Large intestine (tissue), 3 donors: ENCODE measurements around the gene FHDC1. TPM values are rescaled to one million over a fixed set of nuclear protein-coding genes. Genes with fewer than 3 reads are reported as not detected.

Experiments
- DNase-seq, 2 donors: peaks; one replicate each; pipeline versions ENCODE4 v3.0.0 to v3.0.0-alpha.2; 2013
- H3K27ac ChIP-seq: one replicate; pipeline ENCODE4 v1.5.1; 2013; ENCODE audit warnings: low read length
- H3K27me3 ChIP-seq: 2 replicates; pipeline ENCODE4 v1.6.1; 2013; ENCODE audit warnings: low read length; ENCODE audit not compliant: control insufficient read depth, insufficient read depth
- H3K36me3 ChIP-seq: 2 replicates; pipeline ENCODE4 v1.6.1; 2013; ENCODE audit warnings: low read length; ENCODE audit not compliant: control insufficient read depth, insufficient read depth
- H3K4me1 ChIP-seq: one replicate; pipeline ENCODE4 v1.6.1; 2013; ENCODE audit warnings: low read length; ENCODE audit not compliant: control insufficient read depth, insufficient read depth
- H3K4me3 ChIP-seq: one replicate; pipeline ENCODE4 v1.5.1; 2013; ENCODE audit warnings: low read length
- H3K9me3 ChIP-seq: one replicate; pipeline ENCODE4 v1.6.1; 2013; ENCODE audit warnings: mild to moderate bottlenecking, low read depth, low read length, moderate library complexity; ENCODE audit not compliant: control insufficient read depth
- WGBS: methylation state at CpG from one replicate; pipeline ENCODE4 v1.1.5; 2013; ENCODE audit warnings: low lambda C conversion rate; ENCODE audit not compliant: insufficient coverage; 5-methylcytosine and 5-hydroxymethylcytosine counted together
- polyA plus RNA-seq: library from polyadenylated mRNA; unstranded; fragments of 120-200 nt; gene quantifications from one replicate; pipeline ENCODE4 v1.2.1, GENCODE V29; 2013

The FHDC1 gene
- polyA plus RNA-seq, 1 donor, result 10.7 TPM

DNA sequence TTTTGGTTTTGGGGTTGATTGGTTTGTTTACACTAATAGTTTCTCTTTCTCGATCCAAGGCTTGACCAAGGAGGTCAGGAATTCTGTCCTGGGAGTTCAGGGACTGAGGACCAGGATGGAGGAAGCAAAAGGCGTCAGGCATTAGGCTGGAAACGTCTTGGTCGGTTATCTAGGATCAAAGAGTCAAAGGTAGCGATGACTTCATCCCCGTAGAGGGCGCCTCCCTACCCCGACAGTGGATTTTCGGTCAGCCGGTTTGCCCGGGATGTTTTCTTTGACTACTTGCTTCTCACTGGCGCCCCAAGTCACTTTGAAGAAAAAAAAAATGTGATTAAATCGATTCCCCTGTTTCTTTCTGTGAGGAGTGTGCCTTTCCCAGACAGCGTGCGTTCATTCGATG lies 980 bp upstream of the FHDC1 start:
- Histone ChIP-seq H3K27me3 (no peaks in the 10 kb centered on the region), H3K27ac (peak overlapping the region; percentile 91), H3K9me3 (no peaks in the 10 kb centered on the region), H3K4me1 (peaks cover 14% of the 10 kb centered on the region), H3K36me3 (no peaks in the 10 kb centered on the region), H3K4me3 (peak overlapping the region; percentile 95)
- WGBS, result 11% methylated on average over 4 of the region's 16 CpGs
- DNase-seq, result peak; percentile 77 to 86

DNA sequence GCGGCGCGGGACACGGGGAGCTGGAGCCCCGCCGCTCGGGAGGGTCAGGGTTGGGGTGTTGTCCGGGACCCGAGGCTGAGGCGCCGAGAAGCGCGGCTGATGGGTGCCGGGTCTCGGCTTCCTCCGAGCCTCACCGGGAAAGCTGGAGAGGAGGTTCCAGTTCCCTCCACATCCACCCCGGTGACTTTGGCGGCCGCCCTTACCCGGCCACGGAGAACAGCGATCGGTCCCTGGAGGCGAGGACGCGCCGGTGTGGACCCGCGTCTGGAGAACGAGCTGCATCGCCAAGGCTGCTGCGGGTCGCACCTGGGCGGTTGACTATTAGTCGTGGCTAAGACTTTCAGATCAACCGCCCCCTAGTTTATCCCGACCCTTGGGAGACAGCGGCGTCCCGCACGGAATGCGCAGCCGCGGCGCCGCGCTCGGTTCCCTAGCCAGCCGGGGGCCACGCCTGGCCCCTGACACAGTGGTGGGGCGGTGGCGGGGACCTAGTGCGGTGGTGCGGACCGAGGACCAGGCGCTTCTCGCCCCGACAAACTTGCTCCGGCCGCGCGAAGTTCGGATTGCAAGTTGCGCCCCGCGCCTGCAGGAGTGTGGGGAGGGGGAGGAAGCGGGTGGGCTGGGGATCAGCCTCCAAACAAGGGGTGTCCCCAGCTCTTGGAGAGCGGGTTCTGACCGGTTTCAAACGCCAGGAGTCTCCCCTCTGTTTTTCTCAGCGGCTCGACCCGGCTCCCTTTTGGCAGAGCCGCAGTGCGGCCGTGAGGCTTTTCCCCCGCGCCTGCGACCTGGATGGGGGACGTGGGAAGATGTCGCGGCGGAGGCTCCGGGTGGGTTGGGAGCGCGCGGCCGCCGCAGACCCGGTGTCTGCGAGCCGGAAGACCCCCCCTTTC lies 568 bp downstream of the FHDC1 start:
- Histone ChIP-seq H3K27me3 (no peaks in the 10 kb centered on the region), H3K27ac (peak overlapping the region; percentile 96), H3K9me3 (no peaks in the 10 kb centered on the region), H3K4me1 (peaks cover 14% of the 10 kb centered on the region), H3K36me3 (no peaks in the 10 kb centered on the region), H3K4me3 (peak overlapping the region; percentile 95)
- WGBS, result no CpG with 5 or more reads among the region's 93 CpGs
- peak in 1 of 2 donors; percentile 80 for DNase-seq

DNA sequence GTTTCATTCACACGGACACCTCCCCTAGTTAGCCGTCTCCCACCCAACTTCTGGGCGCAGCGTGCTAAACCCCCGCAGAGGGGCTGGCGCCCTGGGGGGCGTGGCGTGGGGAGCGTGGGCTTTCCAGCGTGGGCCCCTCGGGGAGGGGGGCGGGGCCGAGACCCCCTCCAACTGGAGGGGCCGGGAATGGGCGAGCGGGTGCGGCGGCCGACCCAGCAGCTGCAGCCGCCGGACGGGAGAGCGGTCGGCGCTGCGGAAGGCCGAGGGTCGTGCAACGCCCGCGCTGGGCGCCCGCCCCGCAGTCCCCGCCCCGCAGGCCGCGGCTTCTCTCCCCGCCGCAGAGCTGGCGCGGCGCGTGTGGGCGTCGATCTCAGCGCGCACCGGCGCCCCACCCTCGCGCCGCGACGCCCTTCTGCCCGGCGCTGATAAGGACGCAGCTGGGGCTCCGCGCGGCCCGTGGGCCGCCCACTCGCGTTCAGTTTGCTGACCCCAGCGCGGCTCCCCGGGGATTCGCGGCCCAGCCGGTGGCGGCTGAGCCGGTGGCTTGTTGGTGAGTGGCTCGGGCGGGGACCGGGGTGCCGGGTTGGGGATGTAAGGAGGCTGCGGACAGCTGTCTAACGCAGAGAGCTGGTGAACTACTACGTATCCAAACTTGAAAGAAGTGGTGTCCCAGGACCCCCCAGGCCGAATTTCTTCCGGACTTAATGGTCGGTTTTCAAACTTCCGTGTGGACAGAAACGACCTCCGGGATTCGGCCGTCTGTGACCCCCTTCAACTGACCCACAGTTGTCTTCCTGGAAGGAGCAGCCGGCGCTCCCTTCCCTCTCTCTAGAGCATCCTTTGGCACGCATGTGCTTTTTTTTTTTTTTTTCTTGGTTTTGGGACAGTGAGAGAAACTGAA lies 1.5 kb downstream of the FHDC1 start:
- no CpG with 5 or more reads among the region's 91 CpGs for WGBS
- peaks cover 14% of the 10 kb centered on the region for H3K4me1 ChIP-seq
- peak overlapping the region; percentile 95 for H3K4me3 ChIP-seq
- H3K9me3 ChIP-seq, result no peaks in the 10 kb centered on the region
- H3K27me3 ChIP-seq, result no peaks in the 10 kb centered on the region
- H3K36me3 ChIP-seq, result no peaks in the 10 kb centered on the region
- H3K27ac ChIP-seq, result peak overlapping the region; percentile 96
- peak; percentile 68 to 81 for DNase-seq

DNA sequence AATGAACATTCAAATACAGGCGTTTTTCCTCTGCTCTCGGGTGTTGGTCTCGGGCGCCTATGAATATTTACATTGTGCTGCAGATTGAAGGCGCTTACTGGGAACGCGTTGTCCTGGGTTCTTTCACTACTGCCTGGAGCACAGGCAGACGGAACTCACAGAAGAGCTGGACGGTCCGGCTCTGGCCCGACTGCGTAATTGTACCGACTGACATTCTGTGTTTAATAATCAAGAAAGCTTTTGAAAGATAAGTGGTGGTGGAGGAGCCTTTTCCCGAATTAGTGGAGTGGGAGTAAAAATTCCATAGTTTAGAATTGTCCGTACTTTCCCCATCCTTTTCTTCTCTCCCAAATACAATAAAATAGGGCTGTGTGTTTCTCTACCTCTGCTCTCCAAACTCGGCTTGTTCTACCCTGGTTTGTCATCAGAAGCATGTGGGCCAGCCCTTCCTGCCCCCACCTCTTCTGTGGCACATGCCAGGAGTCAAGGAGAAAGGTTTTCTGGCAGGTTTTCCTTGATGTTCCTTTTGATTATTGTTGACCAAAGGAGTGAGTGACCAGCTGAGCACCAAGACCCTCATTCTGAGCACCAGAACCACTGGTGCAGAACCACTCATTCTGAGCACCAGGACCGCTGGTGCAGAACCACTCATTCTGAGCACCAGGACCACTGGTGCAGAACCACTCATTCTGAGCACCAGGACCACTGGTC lies 2.3 kb downstream of the FHDC1 start:
- no peaks in the 10 kb centered on the region for H3K9me3 ChIP-seq
- peak overlapping the region; percentile 55 for H3K27ac ChIP-seq
- H3K4me1 ChIP-seq, result peaks cover 14% of the 10 kb centered on the region
- DNase-seq, result no peak
- peaks cover 3% of the 10 kb centered on the region for H3K36me3 ChIP-seq
- WGBS, result no CpG with 5 or more reads among the region's 17 CpGs
- peak overlapping the region; percentile 61 for H3K4me3 ChIP-seq
- H3K27me3 ChIP-seq, result no peaks in the 10 kb centered on the region

DNA sequence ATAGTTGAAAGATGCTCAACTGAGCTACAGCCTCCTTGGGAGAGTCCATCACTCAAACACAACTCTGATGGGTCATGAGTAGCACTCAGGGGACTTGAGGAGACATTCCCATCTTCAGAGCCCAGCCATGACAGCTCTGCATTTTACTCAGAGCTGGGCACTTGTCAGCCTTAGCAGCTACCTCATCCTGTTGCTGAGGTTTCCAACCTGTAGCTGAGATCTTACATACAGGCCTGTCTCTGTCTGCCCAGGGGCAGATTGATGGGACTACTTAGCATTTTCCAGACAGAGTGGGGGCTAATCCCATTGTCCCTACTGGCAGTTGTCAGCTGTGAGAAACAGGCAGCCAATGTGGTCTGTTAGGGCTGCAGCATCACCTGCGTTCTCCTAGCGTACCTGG lies 3.5 kb downstream of the FHDC1 start:
- Histone ChIP-seq H3K27me3 (no peaks in the 10 kb centered on the region), H3K4me1 (peaks cover 22% of the 10 kb centered on the region), H3K9me3 (no peaks in the 10 kb centered on the region), H3K27ac (no peak overlapping the region), H3K36me3 (peaks cover 6% of the 10 kb centered on the region), H3K4me3 (no peak overlapping the region)
- no CpG with 5 or more reads among the region's 2 CpGs for WGBS
- DNase-seq, result no peak

DNA sequence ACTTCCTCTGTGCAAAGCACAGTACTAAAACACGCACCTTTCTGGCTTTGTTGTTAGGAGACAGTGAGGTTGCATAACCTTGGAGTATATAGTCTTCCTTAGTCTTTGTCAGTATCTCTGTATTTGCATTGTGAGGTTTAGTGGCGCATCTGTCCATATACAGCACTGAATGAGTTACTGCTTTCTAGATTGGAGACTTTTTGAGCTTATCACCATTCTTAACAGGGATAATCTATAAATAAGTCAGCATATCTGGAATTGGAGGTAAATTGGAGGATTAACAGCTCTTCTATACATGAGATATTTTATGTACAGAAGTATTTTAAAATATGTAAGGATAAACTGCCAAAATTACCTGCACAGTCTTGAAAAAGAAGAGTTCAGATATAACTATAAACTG lies 4.3 kb downstream of the FHDC1 start:
- Histone ChIP-seq H3K4me1 (peaks cover 26% of the 10 kb centered on the region), H3K9me3 (no peaks in the 10 kb centered on the region), H3K4me3 (no peak overlapping the region), H3K27me3 (no peaks in the 10 kb centered on the region), H3K27ac (no peak overlapping the region), H3K36me3 (peaks cover 9% of the 10 kb centered on the region)
- no peak for DNase-seq
- WGBS, result no CpG with 5 or more reads among the region's 2 CpGs

DNA sequence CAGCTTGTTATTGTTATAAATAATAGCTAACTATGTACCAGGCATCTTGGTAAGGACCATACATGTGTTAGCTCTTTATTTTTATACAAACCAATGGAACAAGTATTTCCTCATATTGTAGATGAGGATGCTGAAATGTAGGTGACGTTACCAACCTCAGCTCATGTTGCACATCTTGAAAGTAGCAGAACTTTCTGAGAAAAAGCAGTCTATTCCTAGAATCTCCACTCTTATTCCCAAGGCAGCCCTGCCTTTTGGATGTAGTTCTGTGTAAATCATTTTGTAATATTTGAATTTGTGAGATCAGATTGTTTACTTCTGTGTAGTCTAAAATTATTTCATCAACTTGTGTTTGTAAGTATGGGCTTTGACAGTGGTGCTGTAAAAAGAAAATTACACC lies 5.3 kb downstream of the FHDC1 start:
- no peak overlapping the region for H3K27ac ChIP-seq

DNA sequence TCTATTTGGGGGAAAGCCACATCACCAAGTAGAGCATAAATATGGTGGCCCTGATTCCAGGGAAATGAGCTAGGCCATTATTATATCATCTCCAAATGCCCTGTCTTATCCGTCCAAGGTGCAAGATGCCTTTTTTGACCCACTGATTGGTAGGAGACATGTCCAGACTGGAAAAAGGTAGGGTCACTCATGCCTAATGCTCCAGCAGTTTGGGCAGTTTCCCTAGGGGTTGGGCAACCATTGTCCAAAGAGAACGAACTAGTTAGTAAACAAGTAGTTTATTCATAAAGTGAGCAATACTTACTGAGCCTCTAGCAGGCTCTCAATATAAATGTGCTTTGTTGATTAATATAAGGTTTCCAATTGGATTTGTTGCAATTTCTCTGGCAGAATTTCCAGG lies 6.2 kb downstream of the FHDC1 start:
- no peaks in the 10 kb centered on the region for H3K9me3 ChIP-seq
- no peak for DNase-seq
- no peak overlapping the region for H3K4me3 ChIP-seq
- H3K36me3 ChIP-seq, result peaks cover 9% of the 10 kb centered on the region
- no peak overlapping the region for H3K27ac ChIP-seq
- no peaks in the 10 kb centered on the region for H3K27me3 ChIP-seq
- no CpG with 5 or more reads among the region's 2 CpGs for WGBS
- peaks cover 39% of the 10 kb centered on the region for H3K4me1 ChIP-seq

More for the DNA sequence above, 5.3 kb downstream of the FHDC1 start:
- Histone ChIP-seq H3K4me3 (no peak overlapping the region), H3K4me1 (peaks cover 32% of the 10 kb centered on the region), H3K36me3 (peaks cover 9% of the 10 kb centered on the region), H3K27me3 (no peaks in the 10 kb centered on the region), H3K9me3 (no peaks in the 10 kb centered on the region)
- WGBS, result 80% methylated on average over 1 of the region's 1 CpG
- no peak for DNase-seq

DNA sequence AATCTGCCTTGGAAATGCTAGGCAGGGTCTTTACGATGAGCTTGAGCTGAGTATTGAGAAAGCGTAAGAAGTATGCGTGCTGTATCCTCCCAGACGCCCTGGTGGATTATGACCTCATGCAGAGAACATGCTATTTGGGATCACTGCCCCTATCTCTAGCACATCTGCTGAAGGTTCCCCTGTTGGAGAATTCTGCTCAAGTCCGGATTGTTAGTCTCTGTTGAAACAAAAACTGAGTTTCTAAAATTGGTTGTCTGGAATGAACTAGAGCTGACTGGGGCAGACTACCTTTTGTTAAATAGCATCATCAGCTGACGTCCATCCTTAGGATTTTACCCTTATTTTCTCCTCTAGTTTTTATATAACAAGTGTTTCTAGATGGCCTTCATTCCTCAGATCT lies 7.5 kb downstream of the FHDC1 start:
- no peaks in the 10 kb centered on the region for H3K9me3 ChIP-seq
- 83% methylated on average over 1 of the region's 6 CpGs for WGBS
- H3K4me3 ChIP-seq, result no peak overlapping the region
- peaks cover 38% of the 10 kb centered on the region for H3K4me1 ChIP-seq
- peaks cover 9% of the 10 kb centered on the region for H3K36me3 ChIP-seq
- DNase-seq, result no peak
- no peak overlapping the region for H3K27ac ChIP-seq
- H3K27me3 ChIP-seq, result no peaks in the 10 kb centered on the region
